ENCODE measurements around the gene CALB2.

Gene CALB2

DNA sequence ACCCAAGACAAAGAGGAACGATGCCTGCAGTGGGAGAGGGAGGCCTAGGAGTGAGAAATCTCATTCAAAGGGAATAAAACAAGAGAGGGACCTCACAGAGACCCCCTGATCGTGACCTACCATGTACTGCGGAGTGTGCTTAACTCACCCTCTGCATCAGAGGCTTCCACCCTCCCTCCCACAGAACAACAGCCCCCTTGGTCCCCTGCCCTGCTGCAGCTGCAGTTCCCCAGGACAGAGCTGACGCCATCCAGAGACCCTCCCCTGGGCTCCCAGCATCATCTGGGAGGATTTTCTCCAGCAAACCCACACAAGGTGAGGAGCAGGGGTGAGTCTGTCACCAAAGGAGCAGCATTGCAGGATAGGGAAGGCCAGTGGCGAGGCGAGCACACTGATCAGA is 43.5 kb downstream of the CALB2 start:
- no peak for DNase-seq (ENCODE audit: low read depth in 2 of 2)
- H3K4me3 ChIP-seq (replicated peaks in 1 of 2; ENCODE audit: low read depth in 2 of 2, low read length in 2 of 2) = no peak overlapping the region
- TF ChIP-seq, protein P1, sequence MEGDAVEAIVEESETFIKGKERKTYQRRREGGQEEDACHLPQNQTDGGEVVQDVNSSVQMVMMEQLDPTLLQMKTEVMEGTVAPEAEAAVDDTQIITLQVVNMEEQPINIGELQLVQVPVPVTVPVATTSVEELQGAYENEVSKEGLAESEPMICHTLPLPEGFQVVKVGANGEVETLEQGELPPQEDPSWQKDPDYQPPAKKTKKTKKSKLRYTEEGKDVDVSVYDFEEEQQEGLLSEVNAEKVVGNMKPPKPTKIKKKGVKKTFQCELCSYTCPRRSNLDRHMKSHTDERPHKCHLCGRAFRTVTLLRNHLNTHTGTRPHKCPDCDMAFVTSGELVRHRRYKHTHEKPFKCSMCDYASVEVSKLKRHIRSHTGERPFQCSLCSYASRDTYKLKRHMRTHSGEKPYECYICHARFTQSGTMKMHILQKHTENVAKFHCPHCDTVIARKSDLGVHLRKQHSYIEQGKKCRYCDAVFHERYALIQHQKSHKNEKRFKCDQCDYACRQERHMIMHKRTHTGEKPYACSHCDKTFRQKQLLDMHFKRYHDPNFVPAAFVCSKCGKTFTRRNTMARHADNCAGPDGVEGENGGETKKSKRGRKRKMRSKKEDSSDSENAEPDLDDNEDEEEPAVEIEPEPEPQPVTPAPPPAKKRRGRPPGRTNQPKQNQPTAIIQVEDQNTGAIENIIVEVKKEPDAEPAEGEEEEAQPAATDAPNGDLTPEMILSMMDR (IDR thresholded peaks at IDR 0.05; ENCODE audit: low read depth, low read length) = no peak

DNA sequence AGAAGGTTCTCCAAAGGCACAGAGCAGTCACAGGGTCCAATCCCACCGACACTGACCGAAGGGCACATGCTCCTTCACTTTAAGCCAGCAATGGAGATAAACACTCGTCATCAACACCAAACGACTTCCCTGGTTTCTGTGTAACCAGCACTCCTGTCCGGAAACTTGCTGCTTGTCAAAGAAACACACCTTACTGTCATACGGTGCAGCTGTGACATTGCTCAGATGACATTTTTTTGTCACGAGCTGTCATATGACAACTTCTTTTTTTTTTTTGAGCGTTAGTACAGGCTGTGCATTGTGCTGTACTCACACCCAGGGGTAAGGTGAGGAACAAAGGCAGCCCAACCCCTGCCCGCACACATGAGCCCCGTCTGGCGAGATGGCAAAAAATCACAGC is 44.2 kb downstream of the CALB2 start:
- DNase-seq (ENCODE audit: low read depth in 2 of 2) = no peak
- TF ChIP-seq, protein P1 (IDR thresholded peaks at IDR 0.05; ENCODE audit: low read depth, low read length) = no peak
- no peak overlapping the region for H3K4me3 ChIP-seq (replicated peaks in 1 of 2; ENCODE audit: low read depth in 2 of 2, low read length in 2 of 2)

DNA sequence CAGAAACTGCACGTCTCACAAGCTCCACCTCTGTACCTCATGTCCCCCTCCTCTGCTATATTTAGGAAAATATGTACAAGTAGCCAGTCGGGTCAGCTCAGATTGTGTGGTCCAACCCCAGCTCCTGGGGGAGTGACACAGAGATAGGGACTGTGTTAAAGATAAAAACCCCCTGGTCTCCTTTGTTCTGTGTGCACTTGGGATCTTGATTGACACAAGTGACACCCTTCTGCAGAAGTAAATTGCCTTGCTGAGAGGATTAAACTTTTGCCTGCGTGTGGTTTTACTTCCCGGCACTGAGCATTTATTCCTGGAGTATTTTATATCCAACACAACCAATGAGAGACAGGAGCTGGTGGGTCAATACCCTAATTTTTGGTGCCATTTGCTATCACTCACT is 45.8 kb downstream of the CALB2 start:
- H3K4me3 ChIP-seq (replicated peaks in 1 of 2; ENCODE audit: low read depth in 2 of 2, low read length in 2 of 2) = no peak overlapping the region
- TF ChIP-seq, protein P1 (IDR thresholded peaks at IDR 0.05; ENCODE audit: low read depth, low read length) = no peak
- DNase-seq (ENCODE audit: low read depth in 2 of 2) = no peak

DNA sequence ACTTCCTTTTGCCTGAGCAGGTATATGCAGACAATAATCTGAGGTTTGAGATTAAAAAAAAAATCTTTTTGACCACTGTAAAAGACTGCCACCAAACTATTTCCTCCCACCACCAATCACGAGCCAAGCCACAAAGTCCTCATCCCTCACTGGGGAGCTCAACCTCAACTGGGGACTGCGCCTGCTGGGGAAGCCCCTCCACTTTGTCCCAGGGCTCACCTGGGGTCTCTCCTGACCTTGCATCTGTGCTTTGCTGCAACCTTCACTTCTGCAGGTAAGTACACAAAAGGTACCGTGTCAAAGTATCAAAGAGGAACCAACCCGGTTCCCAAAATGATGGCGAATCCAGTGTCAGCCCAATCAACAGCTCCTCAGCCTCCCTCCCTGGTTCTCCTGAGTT is 47.8 kb downstream of the CALB2 start:
- TF ChIP-seq, protein P1 (IDR thresholded peaks at IDR 0.05; ENCODE audit: low read depth, low read length) = no peak
- H3K4me3 ChIP-seq (replicated peaks in 1 of 2; ENCODE audit: low read depth in 2 of 2, low read length in 2 of 2) = no peak overlapping the region
- DNase-seq (ENCODE audit: low read depth in 2 of 2) = no peak

DNA sequence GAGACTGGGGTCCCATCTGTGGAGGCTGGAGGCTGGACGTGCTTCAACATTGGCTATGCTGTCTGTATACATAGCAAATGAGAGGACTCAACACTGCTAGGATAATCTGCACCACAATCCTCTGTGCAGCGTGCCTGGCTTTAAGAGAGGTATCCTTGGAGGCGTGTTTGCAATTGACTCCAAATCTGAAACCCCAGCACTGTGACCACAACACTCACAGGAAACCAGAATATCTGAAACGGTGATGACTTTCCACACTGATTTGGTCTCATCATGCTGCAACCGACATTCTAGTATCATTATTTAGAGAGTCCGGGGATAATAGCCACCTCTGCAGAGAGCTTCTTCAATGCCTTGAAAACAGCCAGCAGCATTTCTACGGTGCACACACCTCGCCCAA is 48.2 kb downstream of the CALB2 start:
- H3K4me3 ChIP-seq (replicated peaks in 1 of 2; ENCODE audit: low read depth in 2 of 2, low read length in 2 of 2) = no peak overlapping the region
- TF ChIP-seq, protein P1 (IDR thresholded peaks at IDR 0.05; ENCODE audit: low read depth, low read length) = no peak
- DNase-seq (ENCODE audit: low read depth in 2 of 2) = no peak

DNA sequence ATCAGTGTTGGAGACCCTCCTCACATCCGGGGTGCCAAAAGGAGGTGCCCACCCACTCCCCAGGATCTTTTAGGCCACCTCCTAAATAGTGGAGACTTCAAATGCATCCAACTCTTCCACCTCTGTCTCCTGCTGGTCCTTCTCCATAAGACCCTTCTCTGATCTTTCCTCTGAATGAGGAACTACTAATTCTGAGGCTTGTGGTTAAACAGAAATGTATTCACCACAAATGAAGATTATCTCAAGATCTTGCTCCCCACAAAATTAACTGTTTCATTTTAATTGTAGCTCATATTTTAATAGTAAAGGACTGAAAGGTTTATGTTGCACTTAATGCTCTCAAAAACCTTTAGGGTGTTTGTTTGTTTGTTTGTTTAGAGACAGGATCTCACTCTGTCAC is 49.2 kb downstream of the CALB2 start:
- no peak overlapping the region for H3K4me3 ChIP-seq (replicated peaks in 1 of 2; ENCODE audit: low read depth in 2 of 2, low read length in 2 of 2)
- no peak for DNase-seq (ENCODE audit: low read depth in 2 of 2)
- TF ChIP-seq, protein P1 (IDR thresholded peaks at IDR 0.05; ENCODE audit: low read depth, low read length) = no peak

DNA sequence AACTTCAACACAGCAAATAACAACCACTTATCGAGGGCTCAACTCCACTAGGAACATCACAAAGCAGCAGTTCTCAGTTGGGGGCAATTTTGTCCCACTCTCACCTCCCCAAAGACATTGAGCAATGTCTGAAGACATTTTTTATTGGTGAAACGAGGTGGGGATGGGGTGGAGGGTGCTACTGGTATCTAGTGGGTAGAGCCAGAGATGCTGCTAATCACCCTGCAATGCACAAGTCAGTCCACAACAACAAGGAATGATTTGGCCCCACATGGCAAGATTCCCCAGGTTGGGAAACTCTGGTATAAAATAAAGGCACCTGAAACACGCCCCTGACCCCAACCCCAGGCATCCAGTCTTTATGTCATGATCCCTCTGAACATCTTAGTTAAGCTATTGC is 50.0 kb downstream of the CALB2 start:
- DNase-seq (ENCODE audit: low read depth in 2 of 2) = no peak
- H3K4me3 ChIP-seq (replicated peaks in 1 of 2; ENCODE audit: low read depth in 2 of 2, low read length in 2 of 2) = no peak overlapping the region
- TF ChIP-seq, protein P1 (IDR thresholded peaks at IDR 0.05; ENCODE audit: low read depth, low read length) = no peak
